ENCODE data around the gene BCLAF1.

- TF ChIP-seq CTCF (optimal IDR thresholded peaks at IDR 0.05 in 1 of 3, IDR thresholded peaks at IDR 0.05 in 1 of 3, conservative IDR thresholded peaks at IDR 0.05 in 1 of 3; ENCODE audit: extremely low read depth in 1 of 3, insufficient read depth in 2 of 3, low read length in 3 of 3) (no peak), EZH2 (IDR thresholded peaks at IDR 0.05; ENCODE audit: low read length) (no peak)
Measured at GRCh38 chr6:136304410-136304809, 14.8 kb upstream of the BCLAF1 start.

Measured in keratinocyte (primary cell).